ENCODE results near the gene DLD. TPM values are rescaled to one million over a fixed set of nuclear protein-coding genes. Genes with fewer than 3 reads are reported as not detected.

Gene DLD
- total RNA-seq, 2 experiments from 2014 or later = 74.3 to 74.9 TPM

GRCh38 chr7:107957436-107957835 lies 66.5 kb downstream of the DLD start:
- H3K4me3 ChIP-seq (ENCODE audit: low read length) = no peak overlapping the region
- intact Hi-C loops (cut with DNase I, micrococcal nuclease) = no loop called here
- ChIA-PET CTCF (interaction anchor here (0.8 kb wide), 1 partner anchor 10 kb away, joined by 3 read pairs; no protein-coding TSS in a partner anchor), POLR2A (interaction anchor here (0.6 kb wide), 1 partner anchor 216 kb away, joined by 3 read pairs; no protein-coding TSS in a partner anchor)
- ATAC-seq (ENCODE audit: poor library complexity) = no peak
- H3K4me1 ChIP-seq (ENCODE audit: insufficient read depth, low read length) = no peaks in the 10 kb centered on the region
- H3K9me3 Mint-ChIP-seq = no peaks in the 10 kb centered on the region
- H3K9me3 ChIP-seq (ENCODE audit: control insufficient read depth in 1 of 2, insufficient read depth in 1 of 2, low read length in 2 of 2) = no peaks in the 10 kb centered on the region
- no peak overlapping the region for H3K27ac Mint-ChIP-seq
- H3K36me3 Mint-ChIP-seq (ENCODE audit: low read depth) = no peaks in the 10 kb centered on the region
- peaks cover 8% of the 10 kb centered on the region for H3K27me3 Mint-ChIP-seq
- H3K4me3 Mint-ChIP-seq = no peak overlapping the region
- no peaks in the 10 kb centered on the region for H3K4me1 Mint-ChIP-seq (ENCODE audit: low read depth)
- no peak overlapping the region for H3K27ac ChIP-seq (ENCODE audit: low read depth in 1 of 2, low read length in 2 of 2)
- no peak for DNase-seq
- no peaks in the 10 kb centered on the region for H3K36me3 ChIP-seq (ENCODE audit: insufficient read depth, low read length)
- no peaks in the 10 kb centered on the region for H3K27me3 ChIP-seq (ENCODE audit: control insufficient read depth in 1 of 2, insufficient read depth in 2 of 2, low read length in 2 of 2)
- TF ChIP-seq CTCF (IDR thresholded peaks at IDR 0.05) = no peak

DNA sequence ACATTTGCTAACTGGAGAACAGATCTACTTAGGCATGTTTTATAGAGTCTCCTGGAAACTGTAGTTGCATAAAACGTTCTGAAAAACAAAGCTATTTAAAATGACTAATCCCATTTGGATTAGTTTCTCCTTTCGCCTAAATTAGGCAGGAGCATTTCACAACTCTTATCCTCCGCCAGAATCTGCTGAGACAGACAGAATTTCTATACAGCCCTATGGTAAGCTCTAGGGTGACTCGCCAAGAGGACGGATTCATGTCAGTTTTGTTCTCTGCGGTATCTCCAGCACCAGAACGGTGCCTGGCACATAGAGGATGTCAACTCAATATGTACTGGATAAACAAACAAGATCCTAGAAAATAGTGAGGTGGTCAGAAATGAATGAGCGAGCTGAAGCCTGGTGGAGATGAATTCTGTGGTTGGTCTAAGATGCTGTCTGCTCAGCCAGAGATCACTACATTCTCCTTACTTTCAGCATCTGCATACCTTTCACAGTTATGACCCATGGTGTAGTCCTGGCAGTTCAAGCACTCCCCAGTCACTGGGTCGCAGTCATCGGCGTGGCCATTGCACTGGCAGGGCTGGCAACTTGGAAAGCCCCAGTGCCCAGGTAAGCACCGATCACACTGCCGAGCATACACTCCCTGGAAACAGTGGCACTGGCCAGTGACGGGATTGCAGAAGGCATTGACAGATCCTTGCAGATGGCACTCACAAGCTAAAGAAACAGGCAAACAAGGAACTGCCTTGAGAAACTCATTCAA lies 68.0 kb downstream of the DLD start:
- H3K4me1 ChIP-seq (ENCODE audit: insufficient read depth, low read length) = no peaks in the 10 kb centered on the region
- H3K9me3 ChIP-seq (ENCODE audit: control insufficient read depth in 1 of 2, insufficient read depth in 1 of 2, low read length in 2 of 2) = no peaks in the 10 kb centered on the region
- peaks cover 8% of the 10 kb centered on the region for H3K27me3 Mint-ChIP-seq
- H3K4me1 Mint-ChIP-seq (ENCODE audit: low read depth) = no peaks in the 10 kb centered on the region
- ChIA-PET POLR2A (no interaction called here), CTCF (no interaction called here)
- no peaks in the 10 kb centered on the region for H3K36me3 Mint-ChIP-seq (ENCODE audit: low read depth)
- H3K27ac ChIP-seq (ENCODE audit: low read depth in 1 of 2, low read length in 2 of 2) = no peak overlapping the region
- H3K4me3 ChIP-seq (ENCODE audit: low read length) = no peak overlapping the region
- TF ChIP-seq CTCF (IDR thresholded peaks at IDR 0.05) = no peak
- no peak overlapping the region for H3K4me3 Mint-ChIP-seq
- DNase-seq (no peak), ATAC-seq (ENCODE audit: poor library complexity) (no peak)
- no peaks in the 10 kb centered on the region for H3K27me3 ChIP-seq (ENCODE audit: control insufficient read depth in 1 of 2, insufficient read depth in 2 of 2, low read length in 2 of 2)
- no peak overlapping the region for H3K27ac Mint-ChIP-seq
- intact Hi-C loops (cut with DNase I, micrococcal nuclease) = no loop called here
- H3K36me3 ChIP-seq (ENCODE audit: insufficient read depth, low read length) = no peaks in the 10 kb centered on the region
- no peaks in the 10 kb centered on the region for H3K9me3 Mint-ChIP-seq

DNA sequence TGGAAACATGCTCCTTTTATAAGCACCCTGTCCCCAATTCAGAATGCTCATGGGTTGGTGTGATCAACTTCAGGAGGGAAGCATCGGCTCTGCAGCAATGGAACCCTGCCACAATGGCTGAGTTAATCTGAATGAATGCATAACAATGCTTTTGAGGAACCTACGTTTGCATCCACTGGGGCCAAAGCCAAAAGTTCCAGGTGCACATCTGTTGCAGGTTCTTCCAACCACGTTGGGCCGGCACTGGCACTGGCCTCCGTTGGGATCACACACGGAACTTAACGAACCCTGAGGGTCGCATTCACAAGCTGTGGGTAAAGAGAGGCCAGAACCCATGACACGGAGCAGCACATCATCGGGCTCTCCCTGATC lies 68.5 kb downstream of the DLD start:
- Mint-ChIP-seq H3K4me1 (ENCODE audit: low read depth) (no peaks in the 10 kb centered on the region), H3K27ac (no peak overlapping the region), H3K9me3 (no peaks in the 10 kb centered on the region), H3K36me3 (ENCODE audit: low read depth) (no peaks in the 10 kb centered on the region), H3K27me3 (peaks cover 8% of the 10 kb centered on the region), H3K4me3 (no peak overlapping the region)
- DNase-seq (no peak), ATAC-seq (ENCODE audit: poor library complexity) (no peak)
- Histone ChIP-seq H3K27me3 (ENCODE audit: control insufficient read depth in 1 of 2, insufficient read depth in 2 of 2, low read length in 2 of 2) (no peaks in the 10 kb centered on the region), H3K4me1 (ENCODE audit: insufficient read depth, low read length) (no peaks in the 10 kb centered on the region), H3K27ac (ENCODE audit: low read depth in 1 of 2, low read length in 2 of 2) (no peak overlapping the region), H3K9me3 (ENCODE audit: control insufficient read depth in 1 of 2, insufficient read depth in 1 of 2, low read length in 2 of 2) (no peaks in the 10 kb centered on the region), H3K36me3 (ENCODE audit: insufficient read depth, low read length) (no peaks in the 10 kb centered on the region), H3K4me3 (ENCODE audit: low read length) (no peak overlapping the region)
- TF ChIP-seq CTCF (IDR thresholded peaks at IDR 0.05) = no peak
- ChIA-PET CTCF (no interaction called here), POLR2A (no interaction called here)
- intact Hi-C loops (cut with DNase I, micrococcal nuclease) = no loop called here
